CD4-positive, alpha-beta T cell (primary cell): Measurements from ENCODE around the gene LRP6. TPM values are rescaled to one million over a fixed set of nuclear protein-coding genes. Genes with fewer than 3 reads are reported as not detected.

Source experiments
- ATAC-seq: fragments of 200-7000 bp; cut with Tn5 transposase; one replicate; pipeline ENCODE4 v1.10.0; 2022; ENCODE audit warnings: mild to moderate bottlenecking; ENCODE audit not compliant: poor library complexity
- CTCF ChIA-PET: fragments of 350-600 bp; sonication (Branson Sonifier 250); formaldehyde crosslinking; loops from one replicate; lab custom pipeline; 2021; ENCODE audit warnings: antibody characterized with exemption, inconsistent platforms; lab: Charles Lee
- POLR2A ChIA-PET: fragments of 350-600 bp; sonication (Branson Sonifier 250); formaldehyde crosslinking; loops from one replicate; lab custom pipeline; 2021; ENCODE audit warnings: antibody characterized with exemption, inconsistent platforms; lab: Charles Lee
- DNase-seq, 14 experiments: peaks; one replicate each; pipeline ENCODE4 v3.0.0-alpha.2; 2013 to 2020; ENCODE audit warnings: mixed read lengths in 2 of 14
- H3K27ac ChIP-seq, 2 donors: one replicate each; pipeline versions ENCODE4 v1.5.1 to v1.7.0; 2013; ENCODE audit warnings: low read length in 2 of 2, low read depth in 1 of 2, mild to moderate bottlenecking in 1 of 2
- H3K27me3 ChIP-seq, 2 experiments: 1 replicate in 1 of 2; 2 replicates in 1 of 2; pipeline versions ENCODE4 v1.6.1 to v1.7.0; 2013; ENCODE audit warnings: low read length in 2 of 2, control low read depth in 1 of 2, mild to moderate bottlenecking in 1 of 2, moderate library complexity in 1 of 2; ENCODE audit not compliant: insufficient read depth in 2 of 2, control insufficient read depth in 1 of 2
- H3K36me3 ChIP-seq: one replicate; pipeline ENCODE4 v1.6.1; 2013; ENCODE audit warnings: low read length, control low read depth; ENCODE audit not compliant: insufficient read depth
- H3K4me1 ChIP-seq: one replicate; pipeline ENCODE4 v1.6.1; 2013; ENCODE audit warnings: low read length, control low read depth; ENCODE audit not compliant: insufficient read depth
- H3K4me3 ChIP-seq: one replicate; pipeline ENCODE4 v1.5.1; 2013; ENCODE audit warnings: mild to moderate bottlenecking, low read length, moderate library complexity
- H3K9me3 ChIP-seq, 2 experiments: 1 replicate in 1 of 2; 2 replicates in 1 of 2; pipeline versions ENCODE4 v1.6.1 to v1.7.0; 2013; ENCODE audit warnings: low read length in 2 of 2, mild to moderate bottlenecking in 2 of 2, control low read depth in 1 of 2, moderate library complexity in 1 of 2; ENCODE audit not compliant: control insufficient read depth in 1 of 2, insufficient read depth in 1 of 2
- H3K27ac Mint-ChIP-seq: one replicate; pipeline ENCODE4 v1.8.0; 2020; ENCODE audit warnings: mixed read lengths
- H3K27me3 Mint-ChIP-seq: one replicate; pipeline ENCODE4 v1.8.0; 2021; ENCODE audit warnings: mixed read lengths
- H3K36me3 Mint-ChIP-seq: one replicate; pipeline ENCODE4 v1.8.0; 2021; ENCODE audit warnings: low read depth, mixed read lengths
- H3K4me1 Mint-ChIP-seq: one replicate; pipeline ENCODE4 v1.8.0; 2021; ENCODE audit warnings: low read depth, mixed read lengths
- H3K4me3 Mint-ChIP-seq: one replicate; pipeline ENCODE4 v1.8.0; 2020; ENCODE audit warnings: mild to moderate bottlenecking, mixed read lengths
- H3K9me3 Mint-ChIP-seq: one replicate; pipeline ENCODE4 v1.8.0; 2020; ENCODE audit warnings: mixed read lengths
- CTCF ChIP-seq: fragments of 200-600 bp; IDR thresholded peaks from one replicate; pipeline ENCODE4 v1.8.0; 2022; ENCODE audit warnings: antibody characterized with exemption, mild to moderate bottlenecking
- intact Hi-C, 2 experiments: fragments of 100-400 bp; cut with DNase I in 1 of 2; cut with micrococcal nuclease in 1 of 2; formaldehyde crosslinking; loops; one replicate each; pipeline versions ENCODE4 v1.15.1 to v1.9.0; 2023 to 2025; cut with DNase I, micrococcal nuclease
- total RNA-seq, 174 experiments: library from RNA in 2 of 174; stranded (reverse) in 2 of 174; gene quantifications; one replicate each; pipeline ENCODE4 v1.2.3 and lab custom pipeline; 2021 to 2026

The LRP6 gene
- total RNA-seq, 2 experiments from 2014 or later = 5.2 to 6.8 TPM

- ATAC-seq = no peak
- Histone ChIP-seq H3K4me1 (no peaks in the 10 kb centered on the region), H3K4me3 (no peak overlapping the region), H3K9me3 (no peaks in the 10 kb centered on the region), H3K27me3 (peaks cover 0 to 2% of the 10 kb centered on the region in 2 experiments), H3K36me3 (no peaks in the 10 kb centered on the region), H3K27ac (no peak overlapping the region)
- Mint-ChIP-seq H3K4me1 (no peaks in the 10 kb centered on the region), H3K36me3 (no peaks in the 10 kb centered on the region), H3K27ac (no peak overlapping the region), H3K9me3 (no peaks in the 10 kb centered on the region), H3K4me3 (no peak overlapping the region), H3K27me3 (no peaks in the 10 kb centered on the region)
- no peak for TF ChIP-seq CTCF
- DNase-seq = no peak
- intact Hi-C loops = no loop called here
- ChIA-PET CTCF (no interaction called here), POLR2A (no interaction called here)
These were observed 174.7 kb downstream of the LRP6 start for GRCh38 chr12:12091977-12092663.

GRCh38 chr12:12091071-12091470, 175.8 kb downstream of the LRP6 start:
- Histone ChIP-seq H3K36me3 (no peaks in the 10 kb centered on the region), H3K4me3 (no peak overlapping the region), H3K27me3 (peaks cover 0 to 2% of the 10 kb centered on the region in 2 experiments), H3K4me1 (no peaks in the 10 kb centered on the region), H3K27ac (no peak overlapping the region), H3K9me3 (no peaks in the 10 kb centered on the region)
- no peaks in the 10 kb centered on the region for H3K27me3 Mint-ChIP-seq
- no peak overlapping the region for H3K4me3 Mint-ChIP-seq
- TF ChIP-seq CTCF = no peak
- ATAC-seq (no peak), DNase-seq (no peak)
- no peaks in the 10 kb centered on the region for H3K9me3 Mint-ChIP-seq
- CTCF ChIA-PET = interaction anchor here (1.0 kb wide), 1 partner anchor 8 kb away, joined by 3 read pairs; no protein-coding TSS in a partner anchor
- no peaks in the 10 kb centered on the region for H3K4me1 Mint-ChIP-seq
- H3K36me3 Mint-ChIP-seq = no peaks in the 10 kb centered on the region
- intact Hi-C loops = no loop called here
- POLR2A ChIA-PET = no interaction called here
- H3K27ac Mint-ChIP-seq = no peak overlapping the region

DNA sequence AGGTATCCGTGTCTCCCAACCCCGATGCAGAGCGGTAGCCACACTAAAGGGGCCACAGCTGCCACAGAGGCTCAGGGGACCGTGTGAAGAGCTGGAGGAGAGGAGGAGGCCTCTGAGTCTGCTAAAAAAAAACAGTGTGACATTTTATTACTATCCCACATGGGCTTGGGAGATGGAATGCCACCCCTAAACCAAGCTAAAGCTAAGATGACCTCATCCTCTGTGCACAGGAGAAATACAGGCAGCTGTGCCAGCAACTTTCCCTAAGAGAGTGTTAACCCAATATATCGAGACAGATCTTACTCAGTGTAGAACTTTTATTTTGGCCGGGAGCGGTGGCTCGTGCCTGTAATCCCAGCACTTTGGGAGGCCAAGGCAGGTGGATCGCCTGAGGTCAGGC, 178.1 kb downstream of the LRP6 start:
- H3K4me1 Mint-ChIP-seq = no peaks in the 10 kb centered on the region
- no peaks in the 10 kb centered on the region for H3K9me3 Mint-ChIP-seq
- no peaks in the 10 kb centered on the region for H3K36me3 ChIP-seq
- no peaks in the 10 kb centered on the region for H3K27me3 Mint-ChIP-seq
- no peaks in the 10 kb centered on the region for H3K4me1 ChIP-seq
- H3K27ac ChIP-seq = no peak overlapping the region
- ChIA-PET POLR2A (no interaction called here), CTCF (no interaction called here)
- peaks cover 0 to 2% of the 10 kb centered on the region in 2 experiments for H3K27me3 ChIP-seq
- ATAC-seq (no peak), DNase-seq (no peak)
- no peak overlapping the region for H3K27ac Mint-ChIP-seq
- H3K36me3 Mint-ChIP-seq = no peaks in the 10 kb centered on the region
- intact Hi-C loops = no loop called here
- H3K9me3 ChIP-seq = no peaks in the 10 kb centered on the region
- H3K4me3 ChIP-seq = no peak overlapping the region
- TF ChIP-seq CTCF = no peak
- H3K4me3 Mint-ChIP-seq = no peak overlapping the region
